GM19455 (cell line): ENCODE results near the gene ANKRD34A.
"Not testable (repeated sequence)": the region's sequence is repeated elsewhere in the genome, so short reads cannot be mapped to it uniquely, and the experiment has no call there.

ENCODE experiments used
- ATAC-seq: cut with Tn5 transposase; IDR thresholded peaks from one replicate; pipeline ENCODE4 v1.9.1; 2021; ENCODE audit not compliant: unreplicated experiment

Gene ANKRD34A

GRCh38 chr1:145949219-145949618, 15.2 kb downstream of the ANKRD34A start:
- no peak for ATAC-seq

- no peak for ATAC-seq
Observed at GRCh38 chr1:145947551-145947950, 16.8 kb downstream of the ANKRD34A start.

GRCh38 chr1:145946477-145946986, 17.8 kb downstream of the ANKRD34A start:
- no peak for ATAC-seq

- ATAC-seq, result no peak
Observed at GRCh38 chr1:145944532-145944931, 19.8 kb downstream of the ANKRD34A start.

- no peak for ATAC-seq
Observed at GRCh38 chr1:145942871-145943270, 21.5 kb downstream of the ANKRD34A start.

GRCh38 chr1:145942405-145942804, 22.0 kb downstream of the ANKRD34A start:
- ATAC-seq, result no peak

GRCh38 chr1:145937436-145937835, 26.9 kb downstream of the ANKRD34A start:
- ATAC-seq, result no peak

GRCh38 chr1:145936247-145936646, 28.1 kb downstream of the ANKRD34A start:
- ATAC-seq, result no peak

GRCh38 chr1:145935708-145936107, 28.7 kb downstream of the ANKRD34A start:
- no peak for ATAC-seq

GRCh38 chr1:145932522-145933009, 31.8 kb downstream of the ANKRD34A start:
- ATAC-seq, result not testable (repeated sequence)

- no peak for ATAC-seq
Observed at GRCh38 chr1:145927916-145928643, 36.3 kb downstream of the ANKRD34A start.

GRCh38 chr1:145927063-145927886, 37.1 kb downstream of the ANKRD34A start, which contains the start of gene RBM8A:
Gene RBM8A, minus strand, starts transcription at chr1:145927484. Its CDS starts 58 bp downstream, at chr1:145927426.
- ATAC-seq, result peak; percentile 97

- peak; percentile 2 for ATAC-seq
Observed at GRCh38 chr1:145926686-145927062, 37.7 kb downstream of the ANKRD34A start.

GRCh38 chr1:145922266-145922665, 42.1 kb downstream of the ANKRD34A start:
- ATAC-seq, result no peak

GRCh38 chr1:145920297-145920696, 44.1 kb downstream of the ANKRD34A start:
- ATAC-seq, result not testable (repeated sequence)

GRCh38 chr1:145918992-145919939, 45.1 kb downstream of the ANKRD34A start:
- ATAC-seq, result peak; percentile 82

GRCh38 chr1:145918144-145918991, 46.0 kb downstream of the ANKRD34A start, which contains the start of gene PEX11B:
Gene PEX11B, minus strand, starts transcription at chr1:145918717. Its CDS starts 29 bp downstream, at chr1:145918688.
- ATAC-seq, result peak; percentile 81

GRCh38 chr1:145917595-145917994, 46.8 kb downstream of the ANKRD34A start:
- ATAC-seq, result no peak

- ATAC-seq, result no peak
Observed at GRCh38 chr1:145916745-145917144, 47.6 kb downstream of the ANKRD34A start.
